Measurements from ENCODE around the gene MT1M.

Gene MT1M

GRCh38 chr16:56645838-56646237, 13.4 kb downstream of the MT1M start:
- CTCF ChIA-PET, result interaction anchor here (1.2 kb wide), 1 partner anchor 15 kb away, joined by 3 read pairs; no protein-coding TSS in a partner anchor
- TF ChIP-seq, protein P1, sequence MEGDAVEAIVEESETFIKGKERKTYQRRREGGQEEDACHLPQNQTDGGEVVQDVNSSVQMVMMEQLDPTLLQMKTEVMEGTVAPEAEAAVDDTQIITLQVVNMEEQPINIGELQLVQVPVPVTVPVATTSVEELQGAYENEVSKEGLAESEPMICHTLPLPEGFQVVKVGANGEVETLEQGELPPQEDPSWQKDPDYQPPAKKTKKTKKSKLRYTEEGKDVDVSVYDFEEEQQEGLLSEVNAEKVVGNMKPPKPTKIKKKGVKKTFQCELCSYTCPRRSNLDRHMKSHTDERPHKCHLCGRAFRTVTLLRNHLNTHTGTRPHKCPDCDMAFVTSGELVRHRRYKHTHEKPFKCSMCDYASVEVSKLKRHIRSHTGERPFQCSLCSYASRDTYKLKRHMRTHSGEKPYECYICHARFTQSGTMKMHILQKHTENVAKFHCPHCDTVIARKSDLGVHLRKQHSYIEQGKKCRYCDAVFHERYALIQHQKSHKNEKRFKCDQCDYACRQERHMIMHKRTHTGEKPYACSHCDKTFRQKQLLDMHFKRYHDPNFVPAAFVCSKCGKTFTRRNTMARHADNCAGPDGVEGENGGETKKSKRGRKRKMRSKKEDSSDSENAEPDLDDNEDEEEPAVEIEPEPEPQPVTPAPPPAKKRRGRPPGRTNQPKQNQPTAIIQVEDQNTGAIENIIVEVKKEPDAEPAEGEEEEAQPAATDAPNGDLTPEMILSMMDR (IDR thresholded peaks at IDR 0.05; ENCODE audit: insufficient read depth, low read length, missing control alignments), result no peak
- POLR2A ChIA-PET, result no interaction called here
- DNase-seq (ENCODE audit: low read depth, low spot score), result no peak
- H3K4me3 ChIP-seq (ENCODE audit: low read depth, low read length), result no peak overlapping the region

GRCh38 chr16:56647641-56648431, 15.4 kb downstream of the MT1M start:
- DNase-seq (ENCODE audit: low read depth, low spot score), result no peak
- TF ChIP-seq, protein P1 (IDR thresholded peaks at IDR 0.05; ENCODE audit: insufficient read depth, low read length, missing control alignments), result no peak
- no peak overlapping the region for H3K4me3 ChIP-seq (ENCODE audit: low read depth, low read length)
- POLR2A ChIA-PET, result no interaction called here
- CTCF ChIA-PET, result interaction anchor here (1.0 to 1.4 kb wide), 2 partner anchors 8 to 26 kb away, joined by 3 read pairs; no protein-coding TSS in a partner anchor

GRCh38 chr16:56649271-56649670, 16.8 kb downstream of the MT1M start:
- TF ChIP-seq, protein P1 (IDR thresholded peaks at IDR 0.05; ENCODE audit: insufficient read depth, low read length, missing control alignments), result no peak

GRCh38 chr16:56649820-56650219, 17.4 kb downstream of the MT1M start:
- H3K4me3 ChIP-seq (ENCODE audit: low read depth, low read length), result no peak overlapping the region
- DNase-seq (ENCODE audit: low read depth, low spot score), result no peak
- TF ChIP-seq, protein P1 (IDR thresholded peaks at IDR 0.05; ENCODE audit: insufficient read depth, low read length, missing control alignments), result no peak
- POLR2A ChIA-PET, result no interaction called here
- CTCF ChIA-PET, result no interaction called here

More at GRCh38 chr16:56649271-56649670, 16.8 kb downstream of the MT1M start:
- no peak overlapping the region for H3K4me3 ChIP-seq (ENCODE audit: low read depth, low read length)
- DNase-seq (ENCODE audit: low read depth, low spot score), result no peak
- POLR2A ChIA-PET, result no interaction called here
- CTCF ChIA-PET, result interaction anchor here (1.2 to 1.4 kb wide), 2 partner anchors 24 to 45 kb away, joined by 3 read pairs; no protein-coding TSS in a partner anchor

DNA sequence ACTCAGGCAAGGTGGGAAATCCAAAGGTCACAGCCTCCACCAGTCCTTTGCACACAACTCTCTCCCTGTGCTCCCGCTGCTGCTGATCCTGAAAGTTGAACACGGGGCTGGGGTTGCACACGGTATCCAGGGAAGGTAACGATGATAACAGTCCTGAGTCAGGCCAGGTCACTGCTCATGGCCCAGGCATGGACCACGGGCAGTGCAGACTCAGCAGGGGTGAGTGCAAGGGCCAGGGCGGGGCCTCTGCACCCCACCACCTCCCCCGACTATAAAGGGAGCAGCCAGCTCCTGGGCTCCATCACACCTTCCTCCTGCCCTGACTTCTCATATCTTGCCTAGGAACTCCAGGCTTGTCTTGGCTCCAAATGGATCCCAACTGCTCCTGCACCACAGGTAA, 19.1 kb downstream of the MT1M start, which contains the start of gene MT1B:
MT1B (plus strand) TSS at position 301 of the 400 bp plus-strand sequence; CDS start at position 369, 68 bp downstream.
- TF ChIP-seq, protein P1 (IDR thresholded peaks at IDR 0.05; ENCODE audit: insufficient read depth, low read length, missing control alignments), result no peak
- ChIA-PET POLR2A (no interaction called here), CTCF (no interaction called here)

GRCh38 chr16:56652600-56652999, 20.1 kb downstream of the MT1M start:
- POLR2A ChIA-PET, result no interaction called here
- no peak for DNase-seq (ENCODE audit: low read depth, low spot score)
- no peak overlapping the region for H3K4me3 ChIP-seq (ENCODE audit: low read depth, low read length)
- TF ChIP-seq, protein P1 (IDR thresholded peaks at IDR 0.05; ENCODE audit: insufficient read depth, low read length, missing control alignments), result no peak
- CTCF ChIA-PET, result interaction anchor here (1.5 kb wide), 1 partner anchor 9 kb away, joined by 7 read pairs; no protein-coding TSS in a partner anchor

More for the DNA sequence above, 19.1 kb downstream of the MT1M start, which contains the start of gene MT1B:
- no peak within 1 kb of the TSS for H3K4me3 ChIP-seq (ENCODE audit: low read depth, low read length)
- DNase-seq (ENCODE audit: low read depth, low spot score), result no peak
